ENCODE data around the gene CLRN2.

Gene CLRN2

GRCh38 chr4:17491196-17491595, 23.8 kb upstream of the CLRN2 start:
- no peak overlapping the region for H3K4me3 ChIP-seq (ENCODE audit: control insufficient read depth, low read depth, low read length)
- no peak for DNase-seq (ENCODE audit: low read depth)
- TF ChIP-seq CTCF (conservative IDR thresholded peaks at IDR 0.05; ENCODE audit: control insufficient read depth, insufficient read depth, low read depth, low read length), result no peak

GRCh38 chr4:17492058-17492741, 22.8 kb upstream of the CLRN2 start:
- DNase-seq (ENCODE audit: low read depth), result peak; percentile 59
- no peak overlapping the region for H3K4me3 ChIP-seq (ENCODE audit: control insufficient read depth, low read depth, low read length)
- TF ChIP-seq CTCF (conservative IDR thresholded peaks at IDR 0.05; ENCODE audit: control insufficient read depth, insufficient read depth, low read depth, low read length), result no peak

GRCh38 chr4:17492876-17493275, 22.1 kb upstream of the CLRN2 start:
- H3K4me3 ChIP-seq (ENCODE audit: control insufficient read depth, low read depth, low read length), result no peak overlapping the region
- TF ChIP-seq CTCF (conservative IDR thresholded peaks at IDR 0.05; ENCODE audit: control insufficient read depth, insufficient read depth, low read depth, low read length), result no peak
- no peak for DNase-seq (ENCODE audit: low read depth)

- DNase-seq (ENCODE audit: low read depth), result no peak
- H3K4me3 ChIP-seq (ENCODE audit: control insufficient read depth, low read depth, low read length), result no peak overlapping the region
- TF ChIP-seq CTCF (conservative IDR thresholded peaks at IDR 0.05; ENCODE audit: control insufficient read depth, insufficient read depth, low read depth, low read length), result no peak
Measured at GRCh38 chr4:17493619-17494018, 21.3 kb upstream of the CLRN2 start.

GRCh38 chr4:17494258-17495190, 20.4 kb upstream of the CLRN2 start:
- peak; percentile 96 for DNase-seq (ENCODE audit: low read depth)

More at GRCh38 chr4:17494258-17495190, 20.4 kb upstream of the CLRN2 start:
- TF ChIP-seq CTCF (conservative IDR thresholded peaks at IDR 0.05; ENCODE audit: control insufficient read depth, insufficient read depth, low read depth, low read length), result no peak
- no peak overlapping the region for H3K4me3 ChIP-seq (ENCODE audit: control insufficient read depth, low read depth, low read length)
